GM19467 (cell line): ENCODE results near the gene HS1BP3.

ENCODE experiments used
- ATAC-seq: cut with Tn5 transposase; IDR thresholded peaks from one replicate; pipeline ENCODE4 v1.9.1; 2021; ENCODE audit warnings: mild to moderate bottlenecking, moderate library complexity; ENCODE audit not compliant: unreplicated experiment

The HS1BP3 gene

GRCh38 chr2:20589975-20590703 is 60.8 kb downstream of the HS1BP3 start:
- ATAC-seq = no peak

GRCh38 chr2:20588918-20589871 is 61.7 kb downstream of the HS1BP3 start:
- no peak for ATAC-seq

- ATAC-seq = no peak
Observed at GRCh38 chr2:20585710-20586594, 64.9 kb downstream of the HS1BP3 start.

- no peak for ATAC-seq
Observed at GRCh38 chr2:20585359-20585709, 65.6 kb downstream of the HS1BP3 start.

- ATAC-seq = no peak
Observed at GRCh38 chr2:20584399-20585358, 66.2 kb downstream of the HS1BP3 start.

- ATAC-seq = no peak
Observed at GRCh38 chr2:20584045-20584398, 66.9 kb downstream of the HS1BP3 start.

GRCh38 chr2:20583425-20583881 is 67.4 kb downstream of the HS1BP3 start:
- ATAC-seq = no peak

- no peak for ATAC-seq
Observed at GRCh38 chr2:20582600-20583221, 68.2 kb downstream of the HS1BP3 start.

GRCh38 chr2:20580690-20581437 is 70.0 kb downstream of the HS1BP3 start:
- ATAC-seq = no peak

GRCh38 chr2:20579866-20580265 is 71.0 kb downstream of the HS1BP3 start:
- ATAC-seq = no peak

GRCh38 chr2:20578895-20579825 is 71.7 kb downstream of the HS1BP3 start:
- peak; percentile 61 for ATAC-seq

- no peak for ATAC-seq
Observed at GRCh38 chr2:20578266-20578894, 72.5 kb downstream of the HS1BP3 start.

GRCh38 chr2:20577495-20578235 is 73.2 kb downstream of the HS1BP3 start:
- no peak for ATAC-seq

GRCh38 chr2:20576598-20577115 is 74.2 kb downstream of the HS1BP3 start:
- peak; percentile 77 for ATAC-seq

GRCh38 chr2:20575935-20576597 is 74.8 kb downstream of the HS1BP3 start:
- ATAC-seq = no peak

GRCh38 chr2:20575414-20575813 is 75.5 kb downstream of the HS1BP3 start:
- ATAC-seq = no peak
